ENCODE measurements around the gene FUBP3.
"Not testable (repeated sequence)": the region's sequence is repeated elsewhere in the genome, so short reads cannot be mapped to it uniquely, and the experiment has no call there.

Gene FUBP3

GRCh38 chr9:130556396-130557076 is 22.8 kb upstream of the FUBP3 start:
- no peaks in the 10 kb centered on the region for H3K36me3 ChIP-seq
- peaks cover 32% of the 10 kb centered on the region for H3K27me3 ChIP-seq
- H3K9me3 ChIP-seq = no peaks in the 10 kb centered on the region
- no peak overlapping the region for H3K27ac ChIP-seq
- H3K4me1 ChIP-seq (ENCODE audit: control insufficient read depth in 1 of 2, insufficient read depth in 1 of 2, low read depth in 1 of 2, low read length in 1 of 2) = no peaks in the 10 kb centered on the region
- H3K4me3 ChIP-seq (ENCODE audit: low read depth in 1 of 2, low read length in 1 of 2) = no peak overlapping the region
- no peak for TF ChIP-seq CTCF (IDR thresholded peaks at IDR 0.05)

- H3K27me3 ChIP-seq = peaks cover 32% of the 10 kb centered on the region
- no peak for TF ChIP-seq CTCF (IDR thresholded peaks at IDR 0.05)
These were observed 22.3 kb upstream of the FUBP3 start for GRCh38 chr9:130557077-130557468.

GRCh38 chr9:130561056-130561455 is 18.3 kb upstream of the FUBP3 start:
- TF ChIP-seq CTCF (IDR thresholded peaks at IDR 0.05) = no peak
- Histone ChIP-seq H3K4me3 (ENCODE audit: low read depth in 1 of 2, low read length in 1 of 2) (no peak overlapping the region), H3K36me3 (no peaks in the 10 kb centered on the region), H3K4me1 (ENCODE audit: control insufficient read depth in 1 of 2, insufficient read depth in 1 of 2, low read depth in 1 of 2, low read length in 1 of 2) (no peaks in the 10 kb centered on the region), H3K27ac (no peak overlapping the region), H3K9me3 (no peaks in the 10 kb centered on the region), H3K27me3 (peaks cover 36% of the 10 kb centered on the region)

More at GRCh38 chr9:130557077-130557468, 22.3 kb upstream of the FUBP3 start:
- no peaks in the 10 kb centered on the region for H3K9me3 ChIP-seq
- no peak overlapping the region for H3K27ac ChIP-seq
- no peak overlapping the region for H3K4me3 ChIP-seq (ENCODE audit: low read depth in 1 of 2, low read length in 1 of 2)
- no peaks in the 10 kb centered on the region for H3K4me1 ChIP-seq (ENCODE audit: control insufficient read depth in 1 of 2, insufficient read depth in 1 of 2, low read depth in 1 of 2, low read length in 1 of 2)
- H3K36me3 ChIP-seq = no peaks in the 10 kb centered on the region

- not testable (repeated sequence) for H3K36me3 ChIP-seq; H3K4me1 ChIP-seq (ENCODE audit: control insufficient read depth in 1 of 2, insufficient read depth in 1 of 2, low read depth in 1 of 2, low read length in 1 of 2); H3K27ac ChIP-seq; H3K4me3 ChIP-seq (ENCODE audit: low read depth in 1 of 2, low read length in 1 of 2); H3K9me3 ChIP-seq
- H3K27me3 ChIP-seq = peaks cover 23% of the 10 kb centered on the region
These were observed 16.9 kb upstream of the FUBP3 start for GRCh38 chr9:130562525-130562924.

- no peaks in the 10 kb centered on the region for H3K4me1 ChIP-seq (ENCODE audit: control insufficient read depth in 1 of 2, insufficient read depth in 1 of 2, low read depth in 1 of 2, low read length in 1 of 2)
- no peaks in the 10 kb centered on the region for H3K9me3 ChIP-seq
- H3K27me3 ChIP-seq = peaks cover 27% of the 10 kb centered on the region
- TF ChIP-seq CTCF (IDR thresholded peaks at IDR 0.05) = no peak
- H3K36me3 ChIP-seq = no peaks in the 10 kb centered on the region
- H3K27ac ChIP-seq = no peak overlapping the region
- H3K4me3 ChIP-seq (ENCODE audit: low read depth in 1 of 2, low read length in 1 of 2) = no peak overlapping the region
These were observed 15.6 kb upstream of the FUBP3 start for GRCh38 chr9:130563797-130564196.

- TF ChIP-seq CTCF (IDR thresholded peaks at IDR 0.05) = no peak
- Histone ChIP-seq H3K36me3 (no peaks in the 10 kb centered on the region), H3K4me1 (ENCODE audit: control insufficient read depth in 1 of 2, insufficient read depth in 1 of 2, low read depth in 1 of 2, low read length in 1 of 2) (no peaks in the 10 kb centered on the region), H3K4me3 (ENCODE audit: low read depth in 1 of 2, low read length in 1 of 2) (no peak overlapping the region), H3K9me3 (no peaks in the 10 kb centered on the region), H3K27ac (no peak overlapping the region), H3K27me3 (peaks cover 28% of the 10 kb centered on the region)
These were observed 13.6 kb upstream of the FUBP3 start for GRCh38 chr9:130565792-130566191.

All from neutrophil (primary cell).